ENCODE measurements around the gene AKT1S1.
"Not testable (repeated sequence)": the region's sequence is repeated elsewhere in the genome, so short reads cannot be mapped to it uniquely, and the experiment has no call there.

Gene AKT1S1

GRCh38 chr19:49877020-49877878 is at the start of gene AKT1S1, which contains the start of gene TBC1D17:
TSS of gene AKT1S1 (minus strand) at chr19:49877355. CDS start at chr19:49873295, 4,060 bp downstream.
TSS of gene TBC1D17 (plus strand) at chr19:49877702. CDS start at chr19:49877724, 22 bp downstream.
- peak; percentile 94 to 97 for DNase-seq (ENCODE audit: low read depth in 2 of 2)

DNA sequence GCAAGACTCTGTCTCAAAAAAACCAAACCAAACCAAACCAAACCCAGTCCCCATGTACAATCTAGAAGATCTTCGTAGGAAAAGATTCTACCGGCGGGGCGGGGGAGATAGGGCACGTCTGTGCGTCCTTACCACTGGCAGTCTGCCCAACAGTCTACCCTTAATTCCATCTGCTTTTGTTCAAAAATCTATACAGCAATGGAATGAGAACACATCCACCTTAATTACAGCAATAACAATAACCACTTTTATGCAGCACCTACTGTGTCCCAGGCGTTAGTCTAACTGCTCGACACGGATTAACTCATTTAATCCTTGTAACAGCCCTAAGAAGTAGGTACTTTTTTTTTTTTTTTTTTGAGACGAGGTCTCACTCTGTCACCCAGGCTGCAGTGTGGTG is 49.4 kb upstream of the AKT1S1 start:
- DNase-seq (ENCODE audit: low read depth in 2 of 2), result no peak

DNA sequence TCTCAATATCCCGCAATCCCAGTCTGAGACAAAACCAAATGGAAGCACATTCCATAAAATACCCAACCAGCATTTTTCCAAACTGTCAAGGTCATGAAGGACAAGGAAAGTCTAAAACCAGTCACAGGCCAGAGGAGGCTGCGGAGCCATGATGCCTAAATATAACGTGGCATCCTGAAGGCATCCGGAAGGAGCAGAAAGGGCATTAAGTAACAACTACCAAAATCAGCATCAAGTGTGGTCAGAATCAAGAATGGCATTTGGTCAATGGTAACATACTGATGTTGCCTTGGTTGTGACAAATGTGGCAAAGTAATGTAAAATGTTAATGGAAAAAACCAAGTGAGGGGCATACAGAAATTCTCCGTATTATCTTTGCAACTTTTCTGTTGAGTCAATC is 48.3 kb upstream of the AKT1S1 start:
- DNase-seq (ENCODE audit: low read depth in 2 of 2), result no peak

DNA sequence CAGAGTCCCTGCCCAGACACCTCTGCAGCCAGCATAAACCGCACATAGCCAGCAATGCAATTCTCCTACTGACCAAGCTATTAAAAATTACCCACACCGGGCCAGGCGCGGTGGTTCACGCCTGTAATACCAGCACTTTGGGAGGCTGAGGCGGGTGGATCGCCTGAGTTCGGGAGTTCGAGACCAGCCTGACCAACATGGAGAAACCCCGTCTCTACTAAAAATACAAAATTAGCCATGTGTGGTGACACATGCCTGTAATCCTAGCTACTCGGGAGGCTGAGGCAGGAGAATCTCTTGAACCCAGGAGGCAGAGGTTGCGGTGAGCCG is 47.7 kb upstream of the AKT1S1 start:
- not testable (repeated sequence) for DNase-seq (ENCODE audit: low read depth in 2 of 2)

- no peak for DNase-seq (ENCODE audit: low read depth in 2 of 2)
Measured at GRCh38 chr19:49924004-49924880, 47.1 kb upstream of the AKT1S1 start.

DNA sequence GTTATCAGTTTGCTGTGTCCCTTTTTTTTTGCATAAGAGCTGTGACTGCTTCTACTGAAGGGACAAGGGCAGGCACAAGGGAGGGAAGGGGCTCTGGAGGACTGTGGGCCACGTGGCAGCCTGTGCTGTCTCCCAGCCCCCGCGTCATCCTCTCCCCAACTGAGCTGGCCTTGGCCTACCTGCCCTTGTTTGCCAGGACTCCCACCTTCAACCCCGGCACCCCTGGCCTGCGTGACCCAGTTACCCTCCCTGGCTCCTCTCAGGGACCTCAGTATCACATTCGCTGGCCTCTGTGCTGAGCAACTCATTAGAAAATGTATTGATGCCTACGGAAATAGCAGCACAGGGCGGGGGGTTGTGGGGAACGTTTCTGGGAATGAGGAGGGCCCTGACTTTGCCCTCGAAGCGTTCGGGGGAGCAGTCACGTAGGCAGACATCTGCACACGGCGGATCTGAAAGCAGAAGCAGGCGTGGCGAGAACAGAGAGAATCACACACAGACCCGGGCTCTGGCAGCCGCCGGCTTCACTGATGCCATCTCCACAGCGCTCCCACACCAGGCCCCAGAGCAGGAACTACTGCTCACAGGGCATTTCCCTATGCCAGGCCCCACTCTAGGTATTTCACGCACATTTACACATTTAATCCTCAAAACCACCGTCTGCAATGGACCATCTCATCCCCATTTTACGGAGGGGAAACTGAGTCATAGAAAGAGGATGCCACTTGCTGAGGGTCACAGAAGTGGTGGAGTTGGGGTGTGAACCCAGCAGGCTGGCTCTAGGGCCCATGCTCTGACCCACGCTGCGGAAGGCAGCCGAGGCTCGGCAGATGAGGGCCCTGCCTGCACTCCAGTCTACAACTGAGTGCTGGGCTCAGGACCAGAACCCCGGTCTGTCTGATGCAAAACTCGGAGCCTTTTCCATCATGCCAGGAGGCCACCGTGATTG is 46.2 kb upstream of the AKT1S1 start:
- DNase-seq (ENCODE audit: low read depth in 2 of 2), result no peak

- DNase-seq (ENCODE audit: low read depth in 2 of 2), result no peak
Measured at GRCh38 chr19:49921871-49922795, 45.0 kb upstream of the AKT1S1 start.

GRCh38 chr19:49920624-49921363 is 43.6 kb upstream of the AKT1S1 start:
- no peak for DNase-seq (ENCODE audit: low read depth in 2 of 2)

- DNase-seq (ENCODE audit: low read depth in 2 of 2), result no peak
Measured at GRCh38 chr19:49918089-49918488, 40.9 kb upstream of the AKT1S1 start.

GRCh38 chr19:49916839-49917733 is 39.9 kb upstream of the AKT1S1 start:
- no peak for DNase-seq (ENCODE audit: low read depth in 2 of 2)

GRCh38 chr19:49915271-49915670 is 38.1 kb upstream of the AKT1S1 start:
- no peak for DNase-seq (ENCODE audit: low read depth in 2 of 2)

GRCh38 chr19:49913720-49914119 is 36.6 kb upstream of the AKT1S1 start:
- no peak for DNase-seq (ENCODE audit: low read depth in 2 of 2)

DNA sequence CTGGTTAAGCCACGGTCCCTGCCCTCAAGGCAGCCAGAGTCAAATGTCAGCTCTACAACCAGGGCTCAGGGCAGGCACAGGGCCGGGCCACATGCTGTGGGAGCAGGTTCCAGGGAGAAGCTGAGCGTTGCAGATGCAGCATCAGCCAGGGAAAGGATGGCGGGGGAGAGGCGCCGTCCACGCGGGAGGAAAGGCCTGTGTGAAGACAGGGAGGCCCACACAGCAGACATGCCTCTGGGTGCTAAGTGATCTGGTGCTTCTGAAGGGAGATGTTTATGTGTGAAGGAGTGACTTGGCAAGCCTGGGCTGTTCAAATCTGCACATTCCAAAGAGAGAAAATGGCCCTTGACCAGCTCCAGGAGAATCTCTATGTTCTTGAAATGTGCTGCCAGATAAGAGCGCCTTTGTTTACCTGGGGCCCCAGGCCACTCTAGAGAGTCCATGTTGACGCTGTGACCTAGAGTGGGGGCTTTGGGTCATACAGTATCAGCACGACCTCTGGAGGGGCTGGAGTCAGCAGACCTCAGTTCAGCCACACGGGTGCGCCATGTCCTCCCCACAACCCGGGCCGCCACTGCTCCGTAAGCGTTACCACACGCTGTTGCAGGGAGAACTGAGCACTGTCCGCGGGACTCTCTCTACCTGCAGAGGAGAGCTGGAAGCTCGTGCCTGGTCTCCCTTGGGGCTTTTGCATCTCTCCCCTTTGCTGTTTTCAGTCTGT is 36.0 kb upstream of the AKT1S1 start:
- DNase-seq (ENCODE audit: low read depth in 2 of 2), result no peak

GRCh38 chr19:49911381-49912145 is 34.4 kb upstream of the AKT1S1 start:
- DNase-seq (ENCODE audit: low read depth in 2 of 2), result no peak

DNA sequence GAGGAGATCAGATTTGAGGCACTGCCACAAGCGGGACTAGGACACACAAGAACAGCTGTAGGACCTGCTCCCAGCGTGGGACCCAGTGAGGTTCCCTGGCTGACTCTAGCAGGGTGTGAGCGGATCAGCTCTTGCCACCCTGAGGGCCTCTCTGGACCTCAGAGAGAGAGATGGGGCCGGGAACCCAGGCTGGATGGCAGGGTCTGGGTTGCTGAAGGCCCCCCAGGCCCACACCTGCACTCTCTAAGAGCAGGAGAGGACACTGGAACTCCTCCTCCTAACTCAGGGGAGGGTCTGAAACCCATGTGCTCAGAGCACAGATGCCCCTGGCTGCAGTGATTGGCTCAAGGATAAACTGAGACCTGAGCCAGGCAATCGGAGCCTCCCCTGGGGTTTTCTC is 33.0 kb upstream of the AKT1S1 start:
- DNase-seq (ENCODE audit: low read depth in 2 of 2), result no peak

GRCh38 chr19:49908480-49909420 is 31.6 kb upstream of the AKT1S1 start:
- DNase-seq (ENCODE audit: low read depth in 2 of 2), result no peak
